ENCODE results near the gene MCTP2. TPM values are rescaled to one million over a fixed set of nuclear protein-coding genes. Genes with fewer than 3 reads are reported as not detected.

The MCTP2 gene
- total RNA-seq, 1 experiment from 2014 or later, result 7.4 TPM

GRCh38 chr15:94233441-94233840, 2.1 kb downstream of the MCTP2 start (continued):
- TF ChIP-seq ARID4B (CRISPR knock-in tag; IDR thresholded peaks at IDR 0.05; ENCODE audit: borderline replicate concordance) (no peak), MAX (CRISPR knock-in tag; IDR thresholded peaks at IDR 0.05) (no peak), E2F4 (CRISPR knock-in tag; IDR thresholded peaks at IDR 0.05; ENCODE audit: borderline replicate concordance, low read depth) (no peak), ZMAT4 (CRISPR knock-in tag; IDR thresholded peaks at IDR 0.05) (no peak), FOXK1 (CRISPR knock-in tag; IDR thresholded peaks at IDR 0.05) (no peak), RELA (CRISPR knock-in tag; IDR thresholded peaks at IDR 0.05; ENCODE audit: borderline replicate concordance) (no peak), ATF3 (CRISPR knock-in tag; conservative IDR thresholded peaks at IDR 0.05) (no peak), SP1 (CRISPR knock-in tag; conservative IDR thresholded peaks at IDR 0.05) (no peak), CBFB (CRISPR knock-in tag; IDR thresholded peaks at IDR 0.05; ENCODE audit: low read depth) (no peak)

- H3K36me3 Mint-ChIP-seq, result no peaks in the 10 kb centered on the region
- no peak for TF ChIP-seq ZNF219 (CRISPR knock-in tag; IDR thresholded peaks at IDR 0.05; ENCODE audit: borderline replicate concordance)
- no peak for TF ChIP-seq SOX15 (CRISPR knock-in tag; IDR thresholded peaks at IDR 0.05)
- TF ChIP-seq NFATC4 (CRISPR knock-in tag; IDR thresholded peaks at IDR 0.05), result no peak
- TF ChIP-seq SMAD4 (CRISPR knock-in tag; IDR thresholded peaks at IDR 0.05), result no peak
- TF ChIP-seq CREB1 (CRISPR knock-in tag; IDR thresholded peaks at IDR 0.05), result no peak
- TF ChIP-seq NFE2L1 (CRISPR knock-in tag; IDR thresholded peaks at IDR 0.05), result no peak
- no peak for TF ChIP-seq ZNF396 (CRISPR knock-in tag; IDR thresholded peaks at IDR 0.05; ENCODE audit: borderline replicate concordance)
- TF ChIP-seq AR (CRISPR knock-in tag; IDR thresholded peaks at IDR 0.05), result no peak
- TF ChIP-seq FOXJ3 (CRISPR knock-in tag; IDR thresholded peaks at IDR 0.05; ENCODE audit: borderline replicate concordance), result no peak
- TF ChIP-seq ZNF671 (CRISPR knock-in tag; IDR thresholded peaks at IDR 0.05), result no peak
- no peak for TF ChIP-seq JAZF1 (CRISPR knock-in tag; IDR thresholded peaks at IDR 0.05)
- no peak for TF ChIP-seq MYBL2 (CRISPR knock-in tag; IDR thresholded peaks at IDR 0.05)
- peaks cover 22% of the 10 kb centered on the region for H3K27me3 Mint-ChIP-seq (ENCODE audit: low read depth)
- ChIA-PET POLR2A (no interaction called here), CTCF (no interaction called here)
- no peak overlapping the region for H3K4me3 Mint-ChIP-seq
- ATAC-seq (no peak), DNase-seq (ENCODE audit: low spot score) (no peak)
- H3K4me1 Mint-ChIP-seq, result peaks cover 48% of the 10 kb centered on the region
- no peaks in the 10 kb centered on the region for H3K9me3 Mint-ChIP-seq
- H3K27ac Mint-ChIP-seq, result no peak overlapping the region
Observed at GRCh38 chr15:94234300-94234699, 2.9 kb downstream of the MCTP2 start.

Data from WTC11 (cell line).